Measurements from ENCODE around the gene RALGPS1. TPM values are rescaled to one million over a fixed set of nuclear protein-coding genes. Genes with fewer than 3 reads are reported as not detected.

The RALGPS1 gene
- total RNA-seq, 2 donors from 2014 or later: 12.5 TPM

- no peak for DNase-seq
- no peak for ATAC-seq
- intact Hi-C loops (cut with DNase I): no loop called here
Measured at GRCh38 chr9:127034691-127035090, 120.1 kb downstream of the RALGPS1 start.

DNA sequence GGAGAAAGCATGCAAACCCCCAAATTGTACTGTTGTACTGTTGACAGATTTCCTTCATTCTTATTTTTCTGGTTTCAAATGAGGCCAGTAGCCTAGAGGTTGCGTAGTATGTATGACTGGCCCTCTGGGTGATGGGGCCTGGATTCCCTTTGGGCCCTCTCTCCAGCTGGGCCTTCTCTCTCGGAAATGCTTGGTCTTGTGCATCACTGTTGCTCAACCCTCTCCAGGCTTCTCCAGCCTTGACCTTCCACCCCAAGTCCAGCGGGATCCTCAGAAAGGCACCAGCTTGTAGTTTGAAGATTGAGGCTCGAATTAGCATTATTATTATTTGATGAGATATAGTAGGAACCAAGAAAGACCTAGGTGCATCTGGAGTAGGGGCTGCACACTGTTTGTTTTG, 120.8 kb downstream of the RALGPS1 start:
- ATAC-seq (peak; percentile 90 to 91), DNase-seq (peak; percentile 64)
- intact Hi-C loops (cut with DNase I): no loop called here

DNA sequence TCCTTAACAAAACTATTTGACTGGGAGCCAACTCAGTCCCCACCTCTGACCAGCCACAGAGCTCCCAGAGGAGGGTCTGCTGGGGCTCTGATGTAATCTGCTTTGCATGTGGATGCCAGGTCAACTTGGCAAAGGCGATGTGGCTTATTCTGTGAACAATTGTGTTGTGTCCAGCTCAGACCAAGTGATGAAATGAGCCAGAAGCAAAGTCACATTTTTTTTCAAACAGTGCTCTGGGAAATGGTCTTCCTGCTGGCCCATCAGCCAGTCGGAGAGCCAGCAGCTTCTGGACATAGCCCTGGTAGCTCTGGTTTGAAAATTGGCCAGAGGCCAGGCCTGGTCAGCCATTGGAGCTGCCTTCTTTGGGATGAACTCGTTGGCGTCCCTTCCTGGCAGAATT, 121.4 kb downstream of the RALGPS1 start:
- intact Hi-C loops (cut with DNase I): no loop called here
- DNase-seq (peak; percentile 83), ATAC-seq (peak; percentile 87 to 89)

- ATAC-seq (no peak), DNase-seq (no peak)
- intact Hi-C loops (cut with DNase I): no loop called here
Measured at GRCh38 chr9:127036437-127036836, 121.9 kb downstream of the RALGPS1 start.

DNA sequence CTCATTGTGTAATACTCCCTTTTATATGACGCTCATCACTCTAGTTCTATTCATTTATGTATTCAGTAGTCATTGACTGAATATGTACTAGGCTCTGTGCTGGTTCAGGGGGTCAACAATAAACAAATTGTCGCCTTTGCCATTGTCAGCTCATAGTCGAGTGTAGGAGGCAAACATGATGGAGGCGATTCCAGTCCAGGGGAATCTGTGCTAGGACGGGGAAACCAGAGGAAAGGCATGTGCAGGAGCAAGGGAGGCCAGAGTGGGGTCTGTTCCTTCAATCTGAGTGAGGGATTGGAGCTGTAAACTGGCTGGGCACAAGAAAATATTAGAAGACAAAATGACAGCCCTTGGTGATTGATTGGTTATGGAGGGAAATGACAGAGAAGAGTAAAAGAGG, 123.9 kb downstream of the RALGPS1 start:
- ATAC-seq (no peak), DNase-seq (no peak)
- intact Hi-C loops (cut with DNase I): no loop called here

- intact Hi-C loops (cut with DNase I): no loop called here
Measured at GRCh38 chr9:127039492-127039891, 124.9 kb downstream of the RALGPS1 start.

DNA sequence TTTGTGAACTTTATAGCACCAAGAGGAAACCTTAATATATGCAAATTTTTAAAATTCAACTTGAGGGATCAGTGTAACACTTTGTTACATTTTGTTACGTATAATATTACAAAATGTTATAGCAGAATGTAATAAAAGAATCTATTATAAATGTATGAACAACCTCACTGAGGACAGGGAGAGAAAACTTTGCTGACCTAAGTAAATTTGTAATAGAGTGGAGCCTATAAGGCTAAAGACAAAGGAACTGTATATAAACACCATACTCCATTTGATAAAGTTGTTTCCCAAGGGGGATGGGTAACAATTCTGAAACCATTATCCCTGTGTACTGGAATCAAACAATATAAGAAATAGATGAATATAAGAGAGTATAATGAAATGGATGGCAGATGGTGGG, 130.6 kb downstream of the RALGPS1 start:
- DNase-seq (no peak), ATAC-seq (no peak)
- intact Hi-C loops (cut with DNase I): no loop called here

More at GRCh38 chr9:127039492-127039891, 124.9 kb downstream of the RALGPS1 start:
- ATAC-seq (no peak), DNase-seq (no peak)

- intact Hi-C loops (cut with DNase I): no loop called here
- ATAC-seq (no peak), DNase-seq (no peak)
Measured at GRCh38 chr9:127047971-127048370, 133.4 kb downstream of the RALGPS1 start.

GRCh38 chr9:127049044-127049443, 134.5 kb downstream of the RALGPS1 start:
- DNase-seq (peak; percentile 55), ATAC-seq (peak; percentile 67 to 80)
- intact Hi-C loops (cut with DNase I): no loop called here

GRCh38 chr9:127049581-127049980, 135.0 kb downstream of the RALGPS1 start:
- no peak for ATAC-seq
- DNase-seq: no peak
- intact Hi-C loops (cut with DNase I): no loop called here

- no peak for ATAC-seq
- DNase-seq: no peak
- intact Hi-C loops (cut with DNase I): no loop called here
Measured at GRCh38 chr9:127050152-127050551, 135.6 kb downstream of the RALGPS1 start.

GRCh38 chr9:127050591-127051001, 136.0 kb downstream of the RALGPS1 start:
- intact Hi-C loops (cut with DNase I): no loop called here
- DNase-seq: no peak
- no peak for ATAC-seq

GRCh38 chr9:127051881-127052595, 137.5 kb downstream of the RALGPS1 start:
- DNase-seq: no peak
- intact Hi-C loops (cut with DNase I): no loop called here
- ATAC-seq: no peak

GRCh38 chr9:127053057-127053821, 138.7 kb downstream of the RALGPS1 start:
- intact Hi-C loops (cut with DNase I): no loop called here
- DNase-seq (no peak), ATAC-seq (peak; percentile 13 to 17)

- no peak for DNase-seq
Measured at GRCh38 chr9:127053960-127054359, 139.4 kb downstream of the RALGPS1 start.

GRCh38 chr9:127055745-127056402, 141.3 kb downstream of the RALGPS1 start:
- ATAC-seq: no peak
- intact Hi-C loops (cut with DNase I): no loop called here
- DNase-seq: no peak

More at GRCh38 chr9:127053960-127054359, 139.4 kb downstream of the RALGPS1 start:
- intact Hi-C loops (cut with DNase I): no loop called here
- peak in 1 of 2 donors; percentile 35 for ATAC-seq

DNA sequence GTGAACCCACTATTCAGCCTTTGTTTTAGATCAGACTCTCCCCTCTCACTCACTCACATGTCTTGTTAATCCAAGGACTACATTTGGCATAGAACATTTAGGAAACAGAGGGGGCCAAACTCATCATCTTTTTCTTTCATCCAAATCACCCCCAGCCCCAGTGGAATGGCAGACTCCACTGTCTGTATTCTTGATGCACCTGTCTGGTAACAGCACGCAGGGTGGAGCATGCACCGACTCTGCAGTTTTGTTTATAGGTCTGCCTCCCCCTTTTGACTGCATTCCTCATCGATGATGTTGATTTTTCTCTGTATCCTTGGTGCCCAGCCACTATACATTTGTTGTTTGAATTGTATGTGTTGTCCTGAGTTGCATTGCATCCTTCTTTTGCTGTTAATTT, 141.9 kb downstream of the RALGPS1 start:
- ATAC-seq (no peak), DNase-seq (no peak)
- intact Hi-C loops (cut with DNase I): no loop called here

DNA sequence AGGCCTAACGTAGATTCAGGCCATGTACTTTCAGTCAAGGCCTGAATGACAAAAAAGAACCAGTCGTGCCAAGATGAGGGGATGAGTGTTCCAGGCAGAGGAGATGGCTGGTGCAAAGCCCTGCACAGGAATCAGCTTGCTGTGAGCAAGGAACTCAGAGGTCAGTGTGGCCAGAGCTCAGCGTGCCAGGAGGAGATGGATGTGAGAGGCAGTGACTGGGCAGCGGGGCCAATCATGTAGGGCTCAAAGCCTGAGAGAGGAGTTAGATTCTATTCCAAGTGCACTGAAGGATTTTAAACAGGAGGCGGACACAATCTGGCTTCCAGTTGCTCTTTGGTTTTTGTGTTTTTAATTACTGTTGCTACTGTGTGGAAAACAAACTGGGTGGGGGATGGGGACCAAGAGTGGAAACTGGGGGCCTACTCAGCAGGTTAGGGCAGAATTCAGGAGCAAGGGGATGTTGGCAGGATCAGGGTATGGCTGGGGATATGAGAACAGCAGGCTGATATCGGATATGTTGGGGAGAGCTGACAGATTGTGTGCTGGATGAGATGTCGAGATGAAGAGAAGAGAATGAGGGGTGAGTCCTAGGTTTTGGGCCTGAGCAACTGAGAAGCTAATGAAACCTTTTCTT, 143.5 kb downstream of the RALGPS1 start:
- DNase-seq (no peak), ATAC-seq (peak; percentile 42 to 81)
- intact Hi-C loops (cut with DNase I): no loop called here

DNA sequence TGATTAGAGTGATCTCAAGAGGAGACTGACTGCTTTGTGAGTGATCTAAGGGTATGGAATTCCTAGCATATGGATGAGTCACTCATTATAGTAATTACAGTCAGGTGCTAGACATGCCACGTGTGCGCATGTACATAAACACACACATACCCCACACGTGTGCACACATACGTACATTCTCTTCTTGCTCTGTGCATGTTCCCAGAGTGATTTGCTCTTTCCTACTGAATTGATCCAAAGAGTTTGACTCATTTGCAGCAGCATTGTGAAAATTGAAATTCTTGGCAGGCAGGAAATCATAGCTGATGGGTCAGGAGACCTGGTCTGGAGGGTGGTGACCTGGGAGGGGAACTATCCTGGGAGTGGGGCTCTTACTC, 144.1 kb downstream of the RALGPS1 start:
- no peak for DNase-seq
- intact Hi-C loops (cut with DNase I): no loop called here
- no peak for ATAC-seq

DNA sequence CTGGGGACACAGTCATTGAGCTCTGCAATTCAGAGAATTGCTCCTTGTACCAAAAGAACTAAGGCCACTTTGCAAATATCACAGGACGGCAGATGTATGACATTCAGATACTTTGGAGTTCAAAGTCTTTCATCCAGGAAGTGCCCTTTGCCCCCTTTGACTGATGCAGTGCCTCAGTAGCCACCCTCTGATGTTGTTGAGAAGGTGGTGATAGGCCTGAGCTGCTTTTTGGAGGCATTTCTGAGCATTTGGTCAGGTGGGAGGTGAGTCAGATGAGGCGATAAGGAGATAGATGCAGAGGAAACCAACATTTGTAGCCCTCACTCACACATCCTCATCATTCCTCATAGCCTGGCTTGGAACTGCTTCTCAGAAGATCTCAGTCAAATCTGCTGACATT, 144.4 kb downstream of the RALGPS1 start:
- intact Hi-C loops (cut with DNase I): no loop called here
- DNase-seq (no peak), ATAC-seq (no peak)
